Measurements from ENCODE around the gene KLK8.

GRCh38 chr19:51015691-51016267 is 14.4 kb upstream of the KLK8 start:
- no peak for TF ChIP-seq CTCF (IDR thresholded peaks at IDR 0.05; ENCODE audit: low read depth, low read length, missing input control)
- no peak for TF ChIP-seq MAX (IDR thresholded peaks at IDR 0.05)
- TF ChIP-seq TAF1 (conservative IDR thresholded peaks at IDR 0.05) = no peak
- TF ChIP-seq, protein P1, sequence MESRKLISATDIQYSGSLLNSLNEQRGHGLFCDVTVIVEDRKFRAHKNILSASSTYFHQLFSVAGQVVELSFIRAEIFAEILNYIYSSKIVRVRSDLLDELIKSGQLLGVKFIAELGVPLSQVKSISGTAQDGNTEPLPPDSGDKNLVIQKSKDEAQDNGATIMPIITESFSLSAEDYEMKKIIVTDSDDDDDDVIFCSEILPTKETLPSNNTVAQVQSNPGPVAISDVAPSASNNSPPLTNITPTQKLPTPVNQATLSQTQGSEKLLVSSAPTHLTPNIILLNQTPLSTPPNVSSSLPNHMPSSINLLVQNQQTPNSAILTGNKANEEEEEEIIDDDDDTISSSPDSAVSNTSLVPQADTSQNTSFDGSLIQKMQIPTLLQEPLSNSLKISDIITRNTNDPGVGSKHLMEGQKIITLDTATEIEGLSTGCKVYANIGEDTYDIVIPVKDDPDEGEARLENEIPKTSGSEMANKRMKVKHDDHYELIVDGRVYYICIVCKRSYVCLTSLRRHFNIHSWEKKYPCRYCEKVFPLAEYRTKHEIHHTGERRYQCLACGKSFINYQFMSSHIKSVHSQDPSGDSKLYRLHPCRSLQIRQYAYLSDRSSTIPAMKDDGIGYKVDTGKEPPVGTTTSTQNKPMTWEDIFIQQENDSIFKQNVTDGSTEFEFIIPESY (IDR thresholded peaks at IDR 0.05) = no peak
- TF ChIP-seq, protein P2, sequence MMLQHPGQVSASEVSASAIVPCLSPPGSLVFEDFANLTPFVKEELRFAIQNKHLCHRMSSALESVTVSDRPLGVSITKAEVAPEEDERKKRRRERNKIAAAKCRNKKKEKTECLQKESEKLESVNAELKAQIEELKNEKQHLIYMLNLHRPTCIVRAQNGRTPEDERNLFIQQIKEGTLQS (IDR thresholded peaks at IDR 0.05) = no peak
- no peak for TF ChIP-seq REST (IDR thresholded peaks at IDR 0.05)
- TF ChIP-seq JUND (IDR thresholded peaks at IDR 0.05) = no peak
- no peak for TF ChIP-seq YY1 (IDR thresholded peaks at IDR 0.05)
- TF ChIP-seq RAD21 (IDR thresholded peaks at IDR 0.05) = no peak
- TF ChIP-seq SP1 (IDR thresholded peaks at IDR 0.05) = no peak
- no peak for TF ChIP-seq HNF4G (IDR thresholded peaks at IDR 0.05)

Data from liver (tissue), 3 donors.